Measurements from ENCODE around the gene RANBP10.
"Not testable (repeated sequence)": the region's sequence is repeated elsewhere in the genome, so short reads cannot be mapped to it uniquely, and the experiment has no call there.

RANBP10 gene

DNA sequence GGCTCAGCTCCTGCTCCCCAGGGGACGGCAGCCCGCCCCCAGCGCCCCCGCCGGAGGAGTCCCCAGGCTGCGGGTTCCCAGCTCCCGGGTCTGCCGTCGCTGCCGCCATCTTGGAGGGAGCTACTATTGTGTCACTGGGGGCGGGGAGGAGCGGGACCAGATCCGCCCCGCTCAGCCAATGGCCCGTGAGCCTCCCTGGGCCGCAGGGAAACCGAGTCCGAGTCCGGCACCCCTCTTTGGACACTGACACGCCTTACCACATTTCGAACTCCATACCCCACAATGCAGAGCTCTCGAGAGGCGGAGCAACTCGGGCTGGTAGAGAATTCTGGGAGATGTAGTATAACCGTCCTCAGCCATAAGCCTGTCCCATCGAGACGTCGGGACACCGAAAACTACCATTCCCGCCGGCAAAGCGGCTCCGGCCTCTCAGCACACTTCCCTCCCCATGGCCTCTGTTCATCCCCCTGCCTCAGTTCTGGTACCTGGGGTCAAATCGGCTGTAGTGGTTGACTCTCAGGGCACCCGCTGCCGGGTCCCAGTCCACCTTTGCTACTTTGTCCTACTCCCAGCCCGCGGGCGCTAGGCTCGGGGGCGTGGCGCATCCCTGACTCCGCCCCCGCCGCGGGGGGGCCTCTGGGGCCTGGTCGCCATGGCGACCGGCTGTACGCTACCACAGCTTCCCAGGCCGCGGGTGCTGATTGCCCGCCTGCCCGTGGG is at the start of gene RANBP10, which contains the start of gene TSNAXIP1:
Gene RANBP10, minus strand, starts transcription at position 133 of the 720 bp plus-strand sequence. Its CDS starts 24 bp downstream, at position 109.
Gene TSNAXIP1, plus strand, starts transcription at position 462 of the 720 bp plus-strand sequence. CDS start 261 bp downstream, outside the sequence.
- DNase-seq (ENCODE audit: low read depth in 2 of 2): peak; percentile 89 to 96

DNA sequence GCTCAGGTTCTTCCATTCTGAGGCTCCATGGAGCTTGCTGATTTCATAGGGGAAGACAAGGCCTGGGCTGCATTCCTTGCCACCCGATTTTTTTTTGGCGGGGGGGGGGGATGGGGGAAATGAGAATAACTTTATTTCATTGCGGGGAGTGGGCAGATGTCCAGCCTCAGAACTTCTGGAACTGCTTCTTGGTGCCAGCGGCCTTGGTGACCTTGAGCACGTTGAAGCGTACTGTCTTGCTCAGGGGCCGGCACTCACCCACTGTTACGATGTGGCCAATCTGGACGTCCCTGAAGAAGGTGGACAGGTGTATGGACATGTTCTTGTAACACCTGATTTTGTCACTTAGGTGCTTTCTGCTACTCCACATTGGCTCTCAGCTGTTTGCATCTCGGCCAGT is 49.4 kb upstream of the RANBP10 start:
- DNase-seq (ENCODE audit: low read depth in 2 of 2): no peak

DNA sequence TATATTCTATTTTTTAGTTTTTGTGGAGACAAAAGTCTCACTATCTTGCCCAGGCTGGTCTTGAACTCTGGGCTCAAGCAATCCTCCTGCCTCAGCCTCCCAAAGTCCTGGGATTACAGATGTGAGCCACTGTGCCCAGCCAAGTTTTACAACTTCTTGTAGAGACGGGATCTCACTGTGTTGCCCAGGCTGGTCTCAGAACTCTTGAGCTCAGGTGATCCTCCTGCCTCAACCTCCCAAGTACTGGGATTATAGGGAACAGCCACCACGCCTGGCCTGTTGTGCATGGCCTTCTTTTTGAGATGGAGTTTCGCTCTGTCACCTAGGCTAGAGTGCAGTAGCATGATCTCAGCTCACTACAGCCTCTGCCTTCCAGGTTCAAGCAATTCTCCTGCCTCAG is 47.3 kb upstream of the RANBP10 start:
- no peak for DNase-seq (ENCODE audit: low read depth in 2 of 2)

DNA sequence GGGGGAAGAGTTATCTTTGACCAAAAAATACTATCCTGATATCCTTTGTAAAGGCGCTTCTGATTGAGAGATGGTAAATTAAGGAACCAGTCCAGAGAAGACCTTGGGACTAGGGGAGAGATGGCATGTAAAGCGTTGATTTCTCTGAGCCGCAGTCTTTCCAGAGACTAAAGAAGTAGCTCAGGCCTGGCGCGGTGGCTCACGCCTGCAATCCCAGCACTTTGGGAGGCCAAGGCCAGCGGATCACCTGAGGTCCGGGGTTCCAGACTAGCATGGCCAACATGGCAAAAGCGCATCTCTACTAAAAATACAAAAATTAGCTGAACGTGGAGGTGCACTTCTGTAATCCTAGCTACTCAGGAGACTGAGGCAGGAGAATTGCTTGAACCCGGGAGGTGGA is 41.8 kb upstream of the RANBP10 start:
- no peak for DNase-seq (ENCODE audit: low read depth in 2 of 2)

DNA sequence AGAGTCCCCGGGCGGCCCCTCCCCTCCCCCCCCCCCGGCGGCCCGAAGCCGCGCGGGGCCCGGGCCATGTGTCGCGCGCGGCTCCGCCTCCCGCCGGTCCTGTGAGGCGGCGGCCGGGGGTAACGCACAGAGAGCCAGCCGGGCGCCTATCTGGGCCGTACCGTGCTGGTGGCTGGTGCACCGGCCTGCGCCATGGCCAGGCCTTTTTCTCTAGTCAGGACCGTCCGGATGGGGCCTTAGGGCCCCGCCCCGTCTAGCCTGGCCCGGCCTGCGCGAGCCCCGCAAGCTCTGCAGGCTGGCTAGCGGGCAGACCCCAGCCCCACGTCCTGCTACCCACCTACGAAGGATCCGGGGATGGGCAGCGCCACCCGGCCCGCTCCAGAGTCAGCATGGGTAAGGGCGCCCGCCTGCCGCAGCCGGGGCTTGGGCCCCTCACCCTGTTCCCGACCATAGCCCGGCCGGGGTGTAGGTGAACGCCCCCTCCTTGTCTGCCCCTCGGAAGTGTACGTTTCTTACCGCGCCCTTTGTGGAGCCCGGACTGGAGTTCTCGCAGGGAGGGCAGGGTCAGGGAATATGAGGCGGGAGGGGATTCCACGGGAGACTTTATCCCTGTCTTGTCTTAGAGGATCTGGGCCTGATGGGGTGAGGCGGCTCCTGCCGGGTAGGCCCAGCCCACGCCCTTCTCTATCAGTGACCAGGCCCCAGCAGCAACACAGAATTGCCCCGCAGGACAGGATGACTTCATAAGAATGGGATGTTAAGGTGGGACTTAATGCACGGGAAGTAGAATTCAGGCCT is 40.9 kb upstream of the RANBP10 start, which contains the start of gene CENPT:
Gene CENPT, minus strand, starts transcription at position 630 of the 798 bp plus-strand sequence. CDS start 13,834 bp downstream, outside the sequence.
- peak in 1 of 2 donors; percentile 10 for DNase-seq (ENCODE audit: low read depth in 2 of 2)

DNA sequence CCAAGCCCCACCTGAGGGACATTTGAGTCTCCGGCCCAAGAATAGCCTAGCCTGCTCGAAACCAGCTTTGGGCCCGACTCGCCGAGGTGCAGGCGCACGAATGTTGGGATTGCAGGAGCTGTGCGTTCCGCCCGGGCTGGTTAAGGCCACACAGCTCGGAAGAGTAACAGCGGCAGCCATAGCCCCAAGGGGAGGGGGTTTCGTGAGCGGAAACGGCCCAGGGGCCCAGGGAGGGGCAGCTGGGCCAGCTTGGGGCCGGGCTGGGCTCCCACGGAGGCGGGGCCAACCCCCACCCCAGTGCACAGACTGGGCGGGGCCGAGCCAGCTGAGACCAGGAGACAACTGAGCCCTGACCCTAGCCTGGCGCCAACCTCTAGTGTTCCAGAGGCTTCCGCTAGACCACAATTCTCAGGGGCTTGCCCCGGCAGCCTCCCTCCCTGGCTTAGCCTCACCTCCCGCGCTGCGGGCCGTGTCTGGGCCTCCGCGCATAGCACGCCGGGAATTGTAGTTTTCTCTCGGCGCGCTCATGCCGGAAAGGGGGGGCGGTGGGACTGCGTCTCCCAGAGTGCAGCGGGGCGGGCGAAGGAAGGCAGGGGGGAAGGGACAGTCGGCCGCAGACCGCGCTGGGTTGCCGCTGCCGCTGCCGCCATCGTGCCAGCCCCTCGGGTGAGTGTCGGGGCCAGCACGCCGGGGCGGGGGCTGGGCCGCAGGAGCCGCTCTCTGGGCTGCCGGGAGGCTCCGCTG is 40.1 kb upstream of the RANBP10 start, which contains the start of gene NUTF2:
Gene NUTF2, plus strand, starts transcription at position 614 of the 744 bp plus-strand sequence. CDS start 18,198 bp downstream, outside the sequence.
- peak; percentile 90 to 91 for DNase-seq (ENCODE audit: low read depth in 2 of 2)

DNA sequence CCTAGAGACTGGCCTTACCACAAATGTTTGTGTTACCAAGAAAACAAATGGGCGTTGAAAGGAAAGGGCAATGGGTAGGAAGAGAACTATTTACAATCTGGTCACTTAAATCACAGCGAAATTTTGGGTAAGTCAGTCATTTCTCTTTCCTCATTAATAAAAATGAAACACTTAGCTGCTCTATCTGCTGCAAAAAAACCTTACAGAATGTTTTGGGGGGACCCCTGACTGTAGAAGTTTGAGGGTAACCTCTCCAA is 39.6 kb upstream of the RANBP10 start:
- no peak for DNase-seq (ENCODE audit: low read depth in 2 of 2)

DNA sequence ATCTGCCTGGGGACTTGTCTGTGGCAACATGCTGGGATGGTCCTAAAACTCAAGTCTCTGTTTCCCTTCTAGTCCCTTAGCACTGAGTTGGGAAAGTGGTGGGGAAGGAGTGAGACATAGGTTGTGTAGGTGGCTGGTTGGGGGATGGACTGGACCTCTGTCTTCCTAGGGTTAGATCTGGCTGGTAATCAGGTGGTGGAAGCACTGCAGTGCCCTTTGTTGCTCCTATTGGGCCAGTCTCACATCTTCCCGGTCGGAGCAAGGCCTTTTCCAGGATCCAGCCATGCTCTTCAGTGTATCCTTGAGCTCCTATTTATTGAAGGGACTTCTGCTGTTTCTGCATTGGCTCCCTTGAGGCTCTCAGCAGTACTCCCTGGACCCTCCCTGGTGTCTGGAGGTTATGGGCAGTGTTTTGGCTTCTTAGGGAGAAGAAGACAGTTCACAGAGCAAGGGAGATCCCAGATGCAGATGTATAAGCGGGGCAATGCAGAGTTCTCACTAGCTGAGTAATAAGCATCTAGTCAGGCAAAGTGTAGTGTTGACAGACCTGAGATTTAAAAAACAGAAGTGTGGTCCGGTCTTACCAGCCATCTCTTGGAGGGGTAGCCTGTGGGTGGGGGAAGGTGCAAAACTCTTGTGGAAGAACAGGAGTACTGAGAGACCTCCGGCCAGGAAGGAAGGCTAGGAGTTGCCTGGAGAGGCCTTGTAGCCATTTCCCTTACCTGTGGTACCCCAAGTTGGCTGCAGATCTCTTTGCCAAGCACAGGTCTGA is 39.1 kb upstream of the RANBP10 start:
- DNase-seq (ENCODE audit: low read depth in 2 of 2): no peak

DNA sequence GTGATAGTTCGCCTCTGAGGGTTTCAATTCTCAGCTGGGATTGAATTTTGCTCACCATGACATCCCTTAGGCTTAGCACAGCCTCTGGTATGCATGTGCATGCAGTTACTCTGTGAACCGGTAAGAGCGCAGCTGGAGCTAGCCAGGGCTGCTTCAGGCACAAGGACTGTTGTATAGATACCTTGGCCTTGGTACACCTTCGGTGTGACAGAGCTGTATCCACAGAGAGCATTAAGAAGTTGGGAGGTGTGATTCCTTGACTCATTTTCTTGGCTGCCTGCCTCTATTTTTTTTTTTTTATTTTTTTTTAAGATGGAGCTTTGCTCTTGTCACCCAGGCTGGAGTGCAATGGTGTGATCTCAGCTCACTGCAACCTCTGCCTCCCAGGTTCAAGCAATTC is 38.1 kb upstream of the RANBP10 start:
- no peak for DNase-seq (ENCODE audit: low read depth in 2 of 2)

DNA sequence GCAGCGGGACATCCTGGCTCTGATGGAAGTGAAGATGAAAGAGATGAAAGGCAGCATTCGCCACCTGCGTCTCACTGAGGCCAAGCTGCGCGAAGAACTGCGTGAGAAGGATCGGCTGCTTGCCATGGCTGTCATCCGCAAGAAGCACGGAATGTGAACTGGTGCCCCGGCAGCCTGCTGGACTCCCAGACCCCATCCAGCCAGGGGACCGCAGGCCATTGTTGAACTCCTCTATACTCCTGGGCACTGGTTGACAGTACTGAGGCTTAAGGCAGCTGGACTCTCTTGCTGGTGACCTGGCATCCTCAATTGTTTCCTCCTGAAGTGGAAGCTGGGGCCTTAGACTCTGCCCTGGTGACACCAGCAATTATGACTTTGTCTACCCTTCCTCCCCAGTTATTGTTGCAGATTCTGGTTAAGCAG is 37.0 kb upstream of the RANBP10 start:
- no peak for DNase-seq (ENCODE audit: low read depth in 2 of 2)

DNA sequence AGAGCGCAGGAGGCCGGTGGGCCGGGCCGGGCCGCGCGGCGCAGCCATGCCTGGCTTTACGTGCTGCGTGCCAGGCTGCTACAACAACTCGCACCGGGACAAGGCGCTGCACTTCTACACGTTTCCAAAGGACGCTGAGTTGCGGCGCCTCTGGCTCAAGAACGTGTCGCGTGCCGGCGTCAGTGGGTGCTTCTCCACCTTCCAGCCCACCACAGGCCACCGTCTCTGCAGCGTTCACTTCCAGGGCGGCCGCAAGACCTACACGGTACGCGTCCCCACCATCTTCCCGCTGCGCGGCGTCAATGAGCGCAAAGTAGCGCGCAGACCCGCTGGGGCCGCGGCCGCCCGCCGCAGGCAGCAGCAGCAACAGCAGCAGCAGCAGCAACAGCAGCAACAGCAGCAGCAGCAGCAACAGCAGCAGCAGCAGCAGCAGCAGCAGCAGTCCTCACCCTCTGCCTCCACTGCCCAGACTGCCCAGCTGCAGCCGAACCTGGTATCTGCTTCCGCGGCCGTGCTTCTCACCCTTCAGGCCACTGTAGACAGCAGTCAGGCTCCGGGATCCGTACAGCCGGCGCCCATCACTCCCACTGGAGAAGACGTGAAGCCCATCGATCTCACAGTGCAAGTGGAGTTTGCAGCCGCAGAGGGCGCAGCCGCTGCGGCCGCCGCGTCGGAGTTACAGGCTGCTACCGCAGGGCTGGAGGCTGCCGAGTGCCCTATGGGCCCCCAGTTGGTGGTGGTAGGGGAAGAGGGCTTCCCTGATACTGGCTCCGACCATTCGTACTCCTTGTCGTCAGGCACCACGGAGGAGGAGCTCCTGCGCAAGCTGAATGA is 36.4 kb upstream of the RANBP10 start:
- DNase-seq (ENCODE audit: low read depth in 2 of 2): peak; percentile 15 to 16

DNA sequence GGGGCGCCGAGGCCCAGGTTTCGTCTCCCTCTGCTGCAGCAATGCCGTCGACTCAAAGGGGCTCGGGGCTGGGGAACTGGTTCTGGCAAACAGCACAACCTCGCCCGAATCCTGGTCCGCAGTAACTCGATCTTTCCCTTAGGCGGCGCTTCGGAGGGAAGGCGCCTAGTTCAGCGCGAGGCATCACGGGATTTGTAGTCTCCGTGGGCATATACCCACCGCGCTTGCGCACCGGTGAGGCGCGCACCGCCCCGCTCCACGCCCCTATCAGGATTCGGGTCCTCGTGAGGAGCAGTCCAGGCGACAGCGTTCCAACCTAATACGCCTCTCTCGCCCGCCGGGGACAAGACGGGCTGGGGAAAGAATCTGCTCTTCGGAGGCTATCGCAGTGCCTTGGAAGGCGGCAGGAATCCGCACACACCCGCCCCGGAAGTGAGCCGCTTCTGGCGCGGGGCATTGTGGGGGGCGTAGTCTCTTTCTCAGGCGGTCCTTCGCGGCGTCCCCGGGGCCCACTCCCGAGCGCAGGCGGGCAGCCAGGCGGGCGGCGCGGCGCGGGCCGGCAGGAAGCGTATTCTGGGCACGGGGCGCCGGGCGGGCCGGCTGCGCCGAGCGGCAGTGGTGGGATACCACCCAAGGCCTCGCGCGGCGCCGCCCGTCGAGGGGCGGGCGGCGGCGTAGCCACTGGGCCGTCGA is 35.6 kb upstream of the RANBP10 start, which contains the start of gene THAP11:
Gene THAP11, plus strand, starts transcription at position 505 of the 693 bp plus-strand sequence. CDS start 235 bp downstream, outside the sequence.
- peak; percentile 85 to 92 for DNase-seq (ENCODE audit: low read depth in 2 of 2)

DNA sequence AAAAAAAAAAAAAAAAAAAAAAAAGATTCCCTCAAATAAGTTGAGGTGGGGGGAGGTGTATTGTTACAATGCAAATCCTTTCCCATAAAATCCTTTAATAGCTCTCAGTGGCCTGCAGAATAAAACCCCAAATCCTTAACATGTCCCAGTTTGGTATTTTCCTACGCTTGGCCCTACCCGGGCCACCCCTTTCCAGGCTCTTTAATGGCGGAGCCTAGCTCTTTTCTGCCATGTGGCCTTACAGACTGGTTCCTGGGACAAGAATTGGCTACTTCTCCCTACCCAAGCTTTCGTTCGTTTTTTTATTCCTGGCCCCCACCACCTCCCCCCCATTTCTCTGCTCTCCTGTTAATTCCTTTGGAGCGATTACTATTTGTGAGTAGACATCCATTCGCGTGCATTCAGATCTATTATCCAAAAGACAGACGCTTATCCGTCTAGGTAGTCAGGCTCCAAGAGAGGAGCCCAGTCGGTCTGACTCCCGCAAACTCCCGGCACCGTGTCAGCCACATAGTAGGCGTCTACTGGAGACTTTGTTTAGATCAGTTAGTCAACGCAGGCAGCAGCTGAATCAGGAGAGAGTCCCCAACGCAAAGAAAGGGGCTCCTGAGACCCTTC is 34.9 kb upstream of the RANBP10 start:
- no peak for DNase-seq (ENCODE audit: low read depth in 2 of 2)

DNA sequence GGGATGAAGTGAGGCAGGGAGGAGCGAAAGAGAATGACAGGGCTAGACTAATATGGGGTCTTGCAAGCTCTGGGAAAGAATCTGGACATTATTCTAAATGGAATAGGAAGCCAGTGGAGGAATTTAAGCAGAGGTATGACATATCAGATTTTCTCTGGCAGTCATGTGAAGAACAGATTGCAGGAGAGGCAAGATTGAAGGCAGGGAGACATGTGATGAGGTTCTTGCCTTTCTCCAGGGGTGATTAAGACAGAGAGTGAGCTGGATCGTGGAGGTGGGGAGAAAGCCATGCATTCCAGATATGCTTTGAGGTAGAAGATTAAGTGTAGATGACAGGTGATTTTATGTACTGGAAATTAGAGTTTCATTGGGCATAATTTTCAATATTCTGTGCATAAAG is 31.5 kb upstream of the RANBP10 start:
- no peak for DNase-seq (ENCODE audit: low read depth in 2 of 2)

DNA sequence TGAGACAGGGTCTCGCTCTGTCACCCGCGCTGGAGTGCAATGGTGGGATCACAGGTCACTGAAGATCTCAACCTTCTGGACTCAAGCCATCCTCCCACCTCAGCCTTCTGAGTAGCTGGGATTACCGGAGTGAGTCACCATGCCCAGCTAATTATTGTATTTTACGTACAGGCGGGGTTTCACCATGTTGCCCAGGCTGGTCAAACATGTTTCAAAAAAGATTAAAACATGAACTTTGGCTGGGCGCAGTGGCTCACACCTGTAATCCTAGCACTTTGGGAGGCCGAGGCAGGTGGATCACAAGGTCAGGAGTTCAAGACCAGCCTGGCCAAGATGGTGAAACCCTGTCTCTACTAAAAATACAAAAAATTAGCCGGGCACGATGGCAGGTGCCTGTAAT is 30.8 kb upstream of the RANBP10 start:
- not testable (repeated sequence) for DNase-seq (ENCODE audit: low read depth in 2 of 2)

DNA sequence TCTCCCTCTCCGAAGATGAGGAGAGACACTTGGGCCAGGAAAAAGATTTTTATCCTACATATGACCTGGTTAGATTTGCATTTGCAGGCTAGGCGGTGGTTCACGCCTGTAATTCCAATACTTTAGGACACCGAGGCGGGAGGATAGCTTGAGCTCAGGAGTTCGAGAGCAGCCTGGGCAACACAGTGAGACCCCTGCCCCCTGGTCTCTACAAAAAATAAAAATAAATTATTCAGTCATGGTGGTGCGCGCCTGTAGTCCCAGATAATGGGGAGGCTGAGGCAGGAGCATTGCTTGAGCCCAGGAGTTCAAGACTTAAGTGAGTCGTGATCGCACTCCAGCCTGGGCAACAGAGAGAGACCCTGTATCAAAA is 27.9 kb upstream of the RANBP10 start:
- no peak for DNase-seq (ENCODE audit: low read depth in 2 of 2)

DNA sequence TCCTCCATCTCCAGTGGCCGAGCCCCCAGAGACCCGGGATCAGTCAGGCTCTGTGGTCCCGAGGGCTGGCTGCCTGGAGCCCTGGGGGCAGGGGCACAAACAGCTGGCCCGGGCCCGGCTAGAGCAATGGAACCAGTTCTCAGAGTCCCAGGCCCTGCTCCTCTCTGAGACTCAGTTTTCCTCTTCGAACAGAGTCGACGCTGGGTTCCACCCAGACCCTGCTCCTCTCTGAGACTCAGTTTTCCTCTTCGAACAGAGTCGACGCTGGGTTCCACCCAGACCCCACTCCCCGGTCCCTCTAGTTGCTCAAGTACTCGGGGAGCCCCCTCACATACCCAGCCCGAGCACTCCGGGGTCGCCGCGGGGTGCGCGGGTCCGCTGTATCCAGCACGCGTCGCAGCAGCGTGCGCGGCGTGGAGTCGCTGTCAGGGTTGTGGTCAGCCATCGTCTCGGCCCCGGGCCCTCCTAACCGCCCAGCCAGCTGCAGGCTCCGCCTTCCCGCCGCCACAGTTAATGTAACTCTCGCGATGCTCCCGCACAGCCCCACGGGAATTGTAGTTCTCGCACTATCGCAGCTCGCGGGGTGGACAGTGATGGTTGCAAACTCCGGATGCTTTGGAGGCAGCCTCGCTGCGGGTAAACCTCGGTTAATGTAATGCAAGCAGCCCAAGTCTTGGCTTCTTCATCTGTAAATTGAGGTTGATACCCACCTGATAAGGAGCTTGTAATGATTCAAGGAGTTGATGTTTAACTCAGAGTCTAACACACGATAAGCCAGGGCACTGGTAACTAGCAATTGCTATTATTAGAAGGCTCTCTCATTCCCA is 27.3 kb upstream of the RANBP10 start:
- DNase-seq (ENCODE audit: low read depth in 2 of 2): peak; percentile 80

DNA sequence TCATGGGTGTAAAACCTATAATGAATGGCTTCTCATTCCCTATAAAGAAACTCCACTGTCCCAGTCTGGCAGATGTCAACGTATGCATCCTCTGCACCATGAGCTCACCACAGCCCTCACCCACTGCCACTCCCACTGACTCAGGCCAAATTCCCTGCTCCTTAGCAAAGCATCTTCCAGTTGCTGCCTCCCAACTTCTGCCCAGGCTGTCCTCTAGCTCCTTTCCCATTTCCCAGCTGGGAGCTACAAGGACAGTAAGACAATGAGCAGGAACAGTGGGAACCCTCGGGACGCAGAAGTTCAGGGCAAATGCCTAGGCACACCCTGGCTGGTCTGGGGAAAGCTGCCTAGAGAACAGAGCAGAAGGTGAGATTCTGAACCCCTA is 26.7 kb upstream of the RANBP10 start:
- DNase-seq (ENCODE audit: low read depth in 2 of 2): no peak

All from activated CD8-positive, alpha-beta memory T cell treated with anti-CD3 and anti-CD28 coated beads for 4 hours (primary cell).